Astrocyte of the cerebellum (primary cell): Measurements from ENCODE around the gene CD46.

Source experiments
- DNase-seq: peaks from one replicate; pipeline ENCODE4 v3.0.0-alpha.2; 2011; ENCODE audit warnings: low read depth
- H3K4me3 ChIP-seq: 2 replicates; pipeline ENCODE4 v1.5.1; 2011; ENCODE audit warnings: mild to moderate bottlenecking, low read depth, low read length, moderate library complexity
- in situ Hi-C: cut with HindIII; loops from 2 replicates; pipeline ENCODE4 v1.10.0; 2017; ENCODE audit warnings: low sequenced_read_pairs
- TF ChIP-seq, protein P1 (sequence below): IDR thresholded peaks from 2 replicates; pipeline ENCODE4 v1.5.1; 2012; ENCODE audit warnings: low read length, low read depth, moderate library complexity, mild to moderate bottlenecking; ENCODE audit errors: missing control alignments

Gene CD46

DNA sequence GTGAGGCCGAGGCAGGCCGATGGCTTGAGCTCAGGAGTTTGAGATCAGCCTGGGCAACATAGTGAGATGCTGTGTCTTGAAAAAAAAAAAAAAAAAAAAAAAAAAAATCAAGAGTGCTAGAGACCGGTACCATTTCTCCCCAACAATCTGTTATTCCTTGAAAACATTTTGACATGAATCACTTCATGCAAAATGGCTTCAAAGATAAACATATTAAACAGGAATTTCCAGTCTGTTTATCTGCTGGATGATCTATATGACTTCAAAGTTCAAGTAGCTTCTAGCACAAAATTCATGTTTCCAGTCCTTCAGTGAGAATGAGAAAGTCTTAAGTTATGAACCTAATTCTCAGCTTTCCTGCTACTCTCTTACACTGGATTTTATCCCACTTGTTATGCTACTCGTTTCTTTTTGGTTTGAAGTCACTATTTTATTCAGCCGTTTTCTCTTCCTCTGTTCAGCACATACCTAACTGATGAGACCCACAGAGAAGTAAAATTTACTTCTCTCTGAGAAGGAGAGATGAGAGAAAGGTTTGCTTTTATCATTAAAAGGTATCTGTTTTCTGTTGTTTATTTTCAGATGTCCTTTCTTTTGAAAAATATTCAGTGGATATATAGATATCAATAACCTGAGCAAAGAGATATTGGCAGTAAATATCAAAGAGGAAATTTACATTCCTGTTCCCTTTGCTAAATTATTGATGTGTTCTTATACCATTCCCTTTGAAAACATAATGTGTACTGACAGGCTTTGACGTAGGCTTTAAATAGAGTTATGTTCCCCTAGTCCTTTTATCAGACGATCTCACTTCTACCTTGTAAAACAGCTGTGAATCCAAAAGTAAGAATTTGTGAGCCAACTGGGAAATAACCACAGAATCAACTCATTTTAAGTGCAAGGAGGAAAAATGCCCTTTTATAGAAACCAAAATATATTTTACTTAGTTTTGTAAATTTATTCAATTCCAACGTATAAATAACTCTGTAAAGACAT, 38.2 kb downstream of the CD46 start:
- TF ChIP-seq, protein P1, sequence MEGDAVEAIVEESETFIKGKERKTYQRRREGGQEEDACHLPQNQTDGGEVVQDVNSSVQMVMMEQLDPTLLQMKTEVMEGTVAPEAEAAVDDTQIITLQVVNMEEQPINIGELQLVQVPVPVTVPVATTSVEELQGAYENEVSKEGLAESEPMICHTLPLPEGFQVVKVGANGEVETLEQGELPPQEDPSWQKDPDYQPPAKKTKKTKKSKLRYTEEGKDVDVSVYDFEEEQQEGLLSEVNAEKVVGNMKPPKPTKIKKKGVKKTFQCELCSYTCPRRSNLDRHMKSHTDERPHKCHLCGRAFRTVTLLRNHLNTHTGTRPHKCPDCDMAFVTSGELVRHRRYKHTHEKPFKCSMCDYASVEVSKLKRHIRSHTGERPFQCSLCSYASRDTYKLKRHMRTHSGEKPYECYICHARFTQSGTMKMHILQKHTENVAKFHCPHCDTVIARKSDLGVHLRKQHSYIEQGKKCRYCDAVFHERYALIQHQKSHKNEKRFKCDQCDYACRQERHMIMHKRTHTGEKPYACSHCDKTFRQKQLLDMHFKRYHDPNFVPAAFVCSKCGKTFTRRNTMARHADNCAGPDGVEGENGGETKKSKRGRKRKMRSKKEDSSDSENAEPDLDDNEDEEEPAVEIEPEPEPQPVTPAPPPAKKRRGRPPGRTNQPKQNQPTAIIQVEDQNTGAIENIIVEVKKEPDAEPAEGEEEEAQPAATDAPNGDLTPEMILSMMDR = no peak
- in situ Hi-C loops = no loop called here
- H3K4me3 ChIP-seq = no peak overlapping the region
- DNase-seq = no peak

DNA sequence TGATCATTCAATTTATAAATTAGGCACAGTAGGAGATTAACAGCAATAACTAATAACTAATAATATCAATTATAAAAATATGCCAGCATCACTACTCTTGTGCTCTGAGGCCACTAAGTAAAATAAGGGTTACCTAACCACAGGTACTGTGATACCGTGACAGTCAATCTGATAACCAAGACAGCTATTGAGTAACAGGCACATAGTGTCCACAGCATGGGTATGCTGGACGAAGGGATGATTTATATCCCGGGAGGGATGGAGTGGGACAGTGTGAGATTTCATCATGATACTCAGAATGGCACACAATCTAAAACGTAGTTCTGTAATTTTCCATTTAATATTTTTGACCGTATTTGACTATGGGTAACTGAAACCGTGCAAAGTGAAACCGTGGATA, 39.4 kb downstream of the CD46 start:
- H3K4me3 ChIP-seq = no peak overlapping the region
- TF ChIP-seq, protein P1 = no peak
- in situ Hi-C loops = no loop called here
- DNase-seq = no peak

DNA sequence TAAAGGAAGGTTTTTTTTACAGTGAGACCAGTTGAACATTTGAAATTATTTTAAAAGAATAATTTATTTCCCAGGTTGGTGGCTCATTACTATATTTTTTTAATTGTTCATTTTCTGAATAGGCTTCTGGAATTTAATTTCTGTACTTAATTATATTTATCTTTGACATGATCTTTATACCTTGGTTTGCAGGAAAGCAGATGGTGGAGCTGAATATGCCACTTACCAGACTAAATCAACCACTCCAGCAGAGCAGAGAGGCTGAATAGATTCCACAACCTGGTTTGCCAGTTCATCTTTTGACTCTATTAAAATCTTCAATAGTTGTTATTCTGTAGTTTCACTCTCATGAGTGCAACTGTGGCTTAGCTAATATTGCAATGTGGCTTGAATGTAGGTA, 41.5 kb downstream of the CD46 start:
- no peak for DNase-seq
- H3K4me3 ChIP-seq = no peak overlapping the region
- TF ChIP-seq, protein P1 = no peak
- in situ Hi-C loops = no loop called here

DNA sequence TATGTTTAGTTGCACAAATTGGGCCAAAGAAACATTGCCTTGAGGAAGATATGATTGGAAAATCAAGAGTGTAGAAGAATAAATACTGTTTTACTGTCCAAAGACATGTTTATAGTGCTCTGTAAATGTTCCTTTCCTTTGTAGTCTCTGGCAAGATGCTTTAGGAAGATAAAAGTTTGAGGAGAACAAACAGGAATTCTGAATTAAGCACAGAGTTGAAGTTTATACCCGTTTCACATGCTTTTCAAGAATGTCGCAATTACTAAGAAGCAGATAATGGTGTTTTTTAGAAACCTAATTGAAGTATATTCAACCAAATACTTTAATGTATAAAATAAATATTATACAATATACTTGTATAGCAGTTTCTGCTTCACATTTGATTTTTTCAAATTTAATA, 43.0 kb downstream of the CD46 start:
- in situ Hi-C loops = no loop called here
- TF ChIP-seq, protein P1 = no peak
- no peak for DNase-seq
- H3K4me3 ChIP-seq = no peak overlapping the region

DNA sequence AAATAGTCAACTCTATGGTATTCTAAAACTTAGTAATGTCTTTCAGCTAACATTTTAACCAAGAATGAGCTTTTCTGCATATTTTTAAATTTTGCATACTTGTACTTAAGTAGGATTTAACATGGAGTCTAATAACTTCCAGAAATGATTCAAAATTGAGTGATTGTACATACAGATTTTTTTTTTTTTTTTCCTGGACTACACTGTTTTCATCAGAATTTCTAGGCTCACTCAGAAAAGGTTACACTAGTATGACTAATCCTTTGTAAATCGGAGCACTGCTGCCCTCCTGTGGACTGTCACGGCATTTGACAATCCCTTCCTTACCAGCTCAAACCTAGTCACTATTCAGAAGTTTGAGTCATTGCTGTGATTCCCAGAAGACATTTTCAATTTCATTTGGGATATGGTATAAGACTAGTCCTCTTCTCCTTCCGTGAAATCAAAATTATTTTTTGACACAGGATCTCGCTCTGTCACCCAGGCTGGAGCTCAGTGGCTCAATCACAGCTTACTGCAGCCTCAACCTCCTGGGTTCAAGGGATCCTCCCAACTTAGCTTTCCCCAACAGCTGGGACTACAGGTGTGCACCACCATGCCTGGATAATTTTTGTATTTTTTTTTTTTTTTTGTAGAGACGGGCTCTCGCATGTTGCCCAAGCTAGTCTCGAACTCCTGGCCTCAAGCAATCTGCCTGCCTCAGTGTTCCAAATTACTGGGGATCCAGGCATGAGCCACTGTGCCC, 45.5 kb downstream of the CD46 start:
- TF ChIP-seq, protein P1 = peak; percentile 85
- in situ Hi-C loops = no loop called here
- H3K4me3 ChIP-seq = no peak overlapping the region
- peak; percentile 63 for DNase-seq

DNA sequence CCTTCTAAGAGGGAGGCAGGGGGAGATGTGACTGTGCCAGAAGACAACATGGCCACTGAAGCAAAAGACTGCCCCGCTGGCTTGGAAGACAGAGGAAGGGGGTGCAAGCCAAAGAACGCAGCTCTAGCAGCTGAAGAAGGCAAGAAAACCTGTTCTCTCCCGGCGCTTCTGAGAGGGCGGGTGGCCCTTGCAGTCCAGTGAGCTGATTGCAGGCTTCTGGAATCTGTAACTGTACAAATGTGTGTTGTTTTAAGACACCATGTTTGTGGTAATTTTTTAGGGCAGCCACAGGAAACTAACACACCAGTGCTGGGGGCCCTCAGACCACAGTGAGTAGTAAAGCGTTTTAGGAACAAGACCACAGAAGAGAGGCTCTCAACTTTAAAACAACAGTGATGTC, 47.0 kb downstream of the CD46 start:
- in situ Hi-C loops = no loop called here
- TF ChIP-seq, protein P1 = no peak
- H3K4me3 ChIP-seq = no peak overlapping the region
- DNase-seq = peak; percentile 18
